Transverse colon (tissue), 4 donors: ENCODE results near the gene GLB1L2. TPM values are rescaled to one million over a fixed set of nuclear protein-coding genes. Genes with fewer than 3 reads are reported as not detected.

ENCODE experiments used
- DNase-seq: peaks from one replicate; pipeline ENCODE4 v3.0.0-alpha.2; 2019
- H3K27ac ChIP-seq, 4 donors: fragments of 200-600 bp; sonication (generic); 2 replicates each; pipeline ENCODE4 v1.5.1; 2016 to 2018; ENCODE audit warnings: inconsistent platforms in 4 of 4
- H3K27me3 ChIP-seq: fragments of 200-600 bp; sonication (generic); 2 replicates; pipeline ENCODE4 v1.5.1; 2017; ENCODE audit warnings: inconsistent platforms
- H3K36me3 ChIP-seq, 4 donors: fragments of 200-600 bp; sonication (generic); 2 replicates each; pipeline ENCODE4 v1.5.1; 2017 to 2019; ENCODE audit warnings: inconsistent platforms in 4 of 4
- H3K4me1 ChIP-seq, 4 donors: fragments of 200-600 bp; sonication (generic); 2 replicates each; pipeline ENCODE4 v1.5.1; 2017 to 2020; ENCODE audit warnings: inconsistent platforms in 4 of 4
- H3K4me3 ChIP-seq, 4 donors: fragments of 200-600 bp; sonication (generic); 1 replicate in 1 of 4; 2 replicates in 3 of 4; pipeline versions ENCODE4 v1.5.1 to v1.6.1; 2017 to 2019; ENCODE audit warnings: inconsistent platforms in 4 of 4
- H3K9me3 ChIP-seq, 2 donors: fragments of 200-600 bp; sonication (generic); 2 replicates each; pipeline ENCODE4 v1.5.1; 2017 to 2019; ENCODE audit warnings: inconsistent platforms in 2 of 2
- CTCF ChIP-seq, 5 experiments: fragments of 200-600 bp in 3 of 5; fragments of 450-650 bp in 2 of 5; sonication (generic) in 3 of 5; IDR thresholded peaks; 1 replicate in 2 of 5; 2 replicates in 3 of 5; pipeline ENCODE4 v1.5.1; 2016 to 2017; ENCODE audit warnings: antibody characterized with exemption in 5 of 5, inconsistent platforms in 3 of 5, mild to moderate bottlenecking in 2 of 5, moderate library complexity in 1 of 5
- EP300 ChIP-seq: sonication (generic); formaldehyde crosslinking; IDR thresholded peaks from one replicate; pipeline ENCODE4 v1.6.1; 2017; ENCODE audit warnings: antibody characterized with exemption, low read depth
- POLR2A ChIP-seq: fragments of 450-650 bp; IDR thresholded peaks from one replicate; pipeline ENCODE4 v1.6.1; 2016; ENCODE audit warnings: antibody characterized with exemption, mild to moderate bottlenecking, moderate library complexity
- POLR2AphosphoS5 ChIP-seq, 3 donors: sonication (generic); formaldehyde crosslinking; IDR thresholded peaks; one replicate each; pipeline ENCODE4 v1.6.1; 2016; ENCODE audit warnings: antibody characterized with exemption in 3 of 3
- WGBS, 2 donors: methylation state at CpG; one replicate each; pipeline ENCODE4 v1.1.5; 2018; ENCODE audit warnings: low coverage in 1 of 2; 5-methylcytosine and 5-hydroxymethylcytosine counted together
- in situ Hi-C, 4 donors: fragments of 200-750 bp; cut with MboI; loops; one replicate each; pipeline versions ENCODE4 v1.15.0 to v1.15.1; 2017; ENCODE audit warnings: low sequenced_read_pairs in 3 of 4, low pct_ligation_motif_present in 1 of 4, low pct_unique_long_range_greater_than_20kb in 1 of 4
- intact Hi-C: fragments of 100-400 bp; cut with DNase I; formaldehyde crosslinking; loops from one replicate; pipeline ENCODE4 v1.15.1; 2023; ENCODE audit warnings: low total_unique reads
- total RNA-seq, 4 donors: library from RNA; depleted of rRNA; stranded (reverse); fragments of >200 nt; gene quantifications; one replicate each; pipeline ENCODE4 v1.1.0, GENCODE V29; 2016

The GLB1L2 gene
- total RNA-seq, 4 donors from 2014 or later: 26.2 to 39.5 (median 35.3) TPM

GRCh38 chr11:134287561-134287960 is 44.2 kb upstream of the GLB1L2 start:
- 88 to 90% methylated on average over 5 to 10 of the region's 12 CpGs for WGBS, 2 donors
- Histone ChIP-seq H3K4me1 (no peaks in the 10 kb centered on the region), H3K27ac (no peak overlapping the region), H3K4me3 (no peak overlapping the region), H3K27me3 (peaks cover 4% of the 10 kb centered on the region), H3K36me3 (no peaks in the 10 kb centered on the region), H3K9me3 (no peaks in the 10 kb centered on the region)
- DNase-seq: no peak
- in situ Hi-C loops (no loop called here), intact Hi-C loops (no loop called here)
- TF ChIP-seq CTCF (IDR thresholded peaks at IDR 0.05) (no peak), EP300 (no peak), POLR2AphosphoS5 (IDR thresholded peaks at IDR 0.05) (no peak), POLR2A (no peak)

DNA sequence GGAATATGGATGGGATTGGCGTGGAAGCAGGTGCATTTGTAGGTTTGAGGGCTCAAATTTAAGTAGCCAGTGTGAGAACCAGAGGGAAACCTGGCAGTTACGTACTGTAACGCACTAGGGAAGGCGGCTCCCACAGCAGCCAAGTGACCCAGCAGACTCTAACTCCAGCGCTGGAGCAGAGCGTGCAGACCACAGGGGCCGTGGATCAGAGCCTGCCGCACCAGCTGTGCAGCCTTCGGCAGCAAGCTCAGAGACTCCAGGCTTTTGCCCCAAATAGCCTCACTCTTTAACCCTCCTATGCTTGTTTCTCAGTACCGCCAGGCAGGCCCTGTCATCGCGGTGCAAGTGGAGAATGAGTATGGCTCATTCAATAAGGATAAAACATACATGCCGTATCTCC is 43.3 kb upstream of the GLB1L2 start:
- H3K4me3 ChIP-seq: no peak overlapping the region
- DNase-seq: no peak
- in situ Hi-C loops: no loop called here
- H3K27ac ChIP-seq: no peak overlapping the region
- WGBS, 2 donors: 92 to 94% methylated on average over 6 to 13 of the region's 13 CpGs
- TF ChIP-seq POLR2A (no peak), CTCF (IDR thresholded peaks at IDR 0.05) (no peak), POLR2AphosphoS5 (IDR thresholded peaks at IDR 0.05) (no peak), EP300 (no peak)
- no peaks in the 10 kb centered on the region for H3K4me1 ChIP-seq
- no peaks in the 10 kb centered on the region for H3K27me3 ChIP-seq
- no peaks in the 10 kb centered on the region for H3K36me3 ChIP-seq
- intact Hi-C loops: no loop called here
- H3K9me3 ChIP-seq: no peaks in the 10 kb centered on the region

GRCh38 chr11:134289167-134289566 is 42.6 kb upstream of the GLB1L2 start:
- intact Hi-C loops (no loop called here), in situ Hi-C loops (no loop called here)
- TF ChIP-seq POLR2A: no peak
- TF ChIP-seq POLR2AphosphoS5 (IDR thresholded peaks at IDR 0.05): no peak
- TF ChIP-seq CTCF (IDR thresholded peaks at IDR 0.05): no peak
- TF ChIP-seq EP300: no peak
- H3K4me3 ChIP-seq: no peak overlapping the region
- H3K9me3 ChIP-seq: no peaks in the 10 kb centered on the region
- no peak overlapping the region for H3K27ac ChIP-seq
- no peaks in the 10 kb centered on the region for H3K4me1 ChIP-seq
- WGBS, 2 donors: 68 to 83% methylated on average over 4 of the region's 4 CpGs
- H3K36me3 ChIP-seq: no peaks in the 10 kb centered on the region
- no peak for DNase-seq
- H3K27me3 ChIP-seq: no peaks in the 10 kb centered on the region

GRCh38 chr11:134289789-134290188 is 42.0 kb upstream of the GLB1L2 start:
- TF ChIP-seq POLR2A (no peak), CTCF (IDR thresholded peaks at IDR 0.05) (no peak), POLR2AphosphoS5 (IDR thresholded peaks at IDR 0.05) (no peak), EP300 (no peak)
- no peaks in the 10 kb centered on the region for H3K4me1 ChIP-seq
- no peaks in the 10 kb centered on the region for H3K27me3 ChIP-seq
- no peaks in the 10 kb centered on the region for H3K9me3 ChIP-seq
- H3K27ac ChIP-seq: no peak overlapping the region
- no peaks in the 10 kb centered on the region for H3K36me3 ChIP-seq
- in situ Hi-C loops: no loop called here
- H3K4me3 ChIP-seq: no peak overlapping the region
- 50 to 59% methylated on average over 2 to 12 of the region's 12 CpGs for WGBS, 2 donors
- intact Hi-C loops: no loop called here
- no peak for DNase-seq
